ENCODE measurements around the gene ZNF124. TPM values are rescaled to one million over a fixed set of nuclear protein-coding genes. Genes with fewer than 3 reads are reported as not detected.

ZNF124 gene
- total and polyA plus RNA-seq, 2 experiments from 2014 or later: 7.0 to 74.2 TPM

DNA sequence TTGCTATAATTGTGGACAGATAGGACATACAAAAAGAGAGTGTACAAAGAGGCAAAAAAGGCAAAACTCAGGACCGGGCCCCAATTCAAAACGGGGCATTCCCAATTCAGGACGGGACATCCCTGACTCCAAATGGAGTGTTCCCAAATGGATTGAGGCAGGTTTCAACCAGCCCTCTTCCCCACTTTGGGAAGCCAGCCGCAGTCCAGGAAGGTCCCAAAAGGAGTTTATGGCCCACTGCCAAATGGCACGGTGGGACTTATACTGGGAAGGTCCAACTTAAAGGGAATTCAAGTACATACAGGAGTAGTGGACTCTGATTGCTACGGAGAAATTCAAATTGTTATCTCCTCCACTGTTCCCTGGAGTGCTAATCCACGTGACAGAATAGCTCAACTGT, 64.1 kb downstream of the ZNF124 start:
- Histone ChIP-seq H3K9me2 (replicated peaks; ENCODE audit: insufficient read depth) (no peaks in the 10 kb centered on the region), H3K79me2 (peaks cover 17% of the 10 kb centered on the region), H2AFZ (no peak overlapping the region), H3K4me3 (no peak overlapping the region), H3K4me2 (no peak overlapping the region), H3K27ac (no peak overlapping the region), H3K27me3 (no peaks in the 10 kb centered on the region), H3K4me1 (ENCODE audit: insufficient read depth) (peaks cover 5% of the 10 kb centered on the region), H4K20me1 (ENCODE audit: insufficient read depth, poor library complexity, severe bottlenecking) (no peaks in the 10 kb centered on the region), H3K36me3 (replicated peaks; ENCODE audit: insufficient read depth, low read depth) (no peaks in the 10 kb centered on the region), H3K9me3 (ENCODE audit: low read depth) (no peaks in the 10 kb centered on the region)
- DNase-seq (ENCODE audit: low spot score): no peak
- TF ChIP-seq EZH2phosphoT487 (IDR thresholded peaks at IDR 0.05; ENCODE audit: low read depth, severe bottlenecking, unreplicated experiment) (no peak), EZH2 (IDR thresholded peaks at IDR 0.05; ENCODE audit: borderline replicate concordance) (no peak)
- TF ChIP-seq, protein P1, sequence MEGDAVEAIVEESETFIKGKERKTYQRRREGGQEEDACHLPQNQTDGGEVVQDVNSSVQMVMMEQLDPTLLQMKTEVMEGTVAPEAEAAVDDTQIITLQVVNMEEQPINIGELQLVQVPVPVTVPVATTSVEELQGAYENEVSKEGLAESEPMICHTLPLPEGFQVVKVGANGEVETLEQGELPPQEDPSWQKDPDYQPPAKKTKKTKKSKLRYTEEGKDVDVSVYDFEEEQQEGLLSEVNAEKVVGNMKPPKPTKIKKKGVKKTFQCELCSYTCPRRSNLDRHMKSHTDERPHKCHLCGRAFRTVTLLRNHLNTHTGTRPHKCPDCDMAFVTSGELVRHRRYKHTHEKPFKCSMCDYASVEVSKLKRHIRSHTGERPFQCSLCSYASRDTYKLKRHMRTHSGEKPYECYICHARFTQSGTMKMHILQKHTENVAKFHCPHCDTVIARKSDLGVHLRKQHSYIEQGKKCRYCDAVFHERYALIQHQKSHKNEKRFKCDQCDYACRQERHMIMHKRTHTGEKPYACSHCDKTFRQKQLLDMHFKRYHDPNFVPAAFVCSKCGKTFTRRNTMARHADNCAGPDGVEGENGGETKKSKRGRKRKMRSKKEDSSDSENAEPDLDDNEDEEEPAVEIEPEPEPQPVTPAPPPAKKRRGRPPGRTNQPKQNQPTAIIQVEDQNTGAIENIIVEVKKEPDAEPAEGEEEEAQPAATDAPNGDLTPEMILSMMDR (IDR thresholded peaks at IDR 0.05; ENCODE audit: poor library complexity): no peak
- whole genome bisulfite sequencing (ENCODE audit: low lambda C conversion rate, missing lambda C conversion rate): 89% methylated on average over 7 of the region's 7 CpGs

DNA sequence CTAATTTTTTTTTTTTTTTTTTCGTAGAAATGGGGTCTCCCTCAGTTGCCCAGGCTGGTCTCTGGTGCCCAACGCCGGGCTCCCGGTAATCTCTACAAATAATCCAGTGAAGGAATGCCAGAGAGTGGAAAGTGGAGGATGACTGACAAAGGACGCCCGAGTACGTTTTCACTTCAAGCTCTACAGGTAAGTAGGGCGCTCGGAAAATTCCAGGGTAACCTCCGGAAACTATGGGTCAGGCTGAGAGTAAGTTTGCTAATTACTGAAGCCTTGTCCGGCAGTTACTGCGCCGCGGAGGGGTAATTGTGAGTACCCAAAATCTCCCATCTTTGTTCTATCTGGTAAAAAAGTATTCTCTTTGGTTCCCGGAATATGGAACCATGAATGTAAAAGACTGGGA, 65.9 kb downstream of the ZNF124 start:
- no peak for DNase-seq (ENCODE audit: low spot score)
- H3K4me3 ChIP-seq: no peak overlapping the region
- H3K27me3 ChIP-seq: no peaks in the 10 kb centered on the region
- no peaks in the 10 kb centered on the region for H4K20me1 ChIP-seq (ENCODE audit: insufficient read depth, poor library complexity, severe bottlenecking)
- H3K9me2 ChIP-seq (replicated peaks; ENCODE audit: insufficient read depth): no peaks in the 10 kb centered on the region
- peaks cover 34% of the 10 kb centered on the region for H3K79me2 ChIP-seq
- 91% methylated on average over 15 of the region's 15 CpGs for WGBS (ENCODE audit: low lambda C conversion rate, missing lambda C conversion rate)
- peaks cover 16% of the 10 kb centered on the region for H3K9me3 ChIP-seq (ENCODE audit: low read depth)
- H3K27ac ChIP-seq: no peak overlapping the region
- no peaks in the 10 kb centered on the region for H3K4me1 ChIP-seq (ENCODE audit: insufficient read depth)
- TF ChIP-seq, protein P1 (IDR thresholded peaks at IDR 0.05; ENCODE audit: poor library complexity): no peak
- no peak for TF ChIP-seq EZH2phosphoT487 (IDR thresholded peaks at IDR 0.05; ENCODE audit: low read depth, severe bottlenecking, unreplicated experiment)
- TF ChIP-seq EZH2 (IDR thresholded peaks at IDR 0.05; ENCODE audit: borderline replicate concordance): no peak
- H3K36me3 ChIP-seq (replicated peaks; ENCODE audit: insufficient read depth, low read depth): peaks cover 5% of the 10 kb centered on the region
- H2AFZ ChIP-seq: no peak overlapping the region
- H3K4me2 ChIP-seq: no peak overlapping the region

Small RNA genes within 50 kb of the gene (microRNA-seq; reads per million reads assigned to microRNA genes)
- gene MIR3916: not detected

Small RNA genes within 50 kb of the gene (small RNA-seq; reads per million reads assigned to genes)
- gene AL390728.3 (not detected), gene RNA5SP82 (not detected)

Other genes with a start within 250 kb of the ZNF124 start
- gene AHCTF1, start 240.1 kb downstream of the ZNF124 start, total RNA-seq: 36.3 and 36.4 TPM in 2 replicates
- gene AHCTF1, start 240.1 kb downstream of the ZNF124 start, polyA plus RNA-seq: 9.7 and 10.8 TPM in 2 replicates
- 1.5 TPM in 2 replicates for gene ZNF695, start 164.0 kb downstream of the ZNF124 start, total RNA-seq
- gene ZNF695, start 164.0 kb downstream of the ZNF124 start, polyA plus RNA-seq: 1.7 and 2.0 TPM in 2 replicates
- 5.3 and 5.5 TPM in 2 replicates for gene ZNF670, start 93.2 kb downstream of the ZNF124 start, total RNA-seq
- 5.8 and 7.5 TPM in 2 replicates for gene ZNF670, start 93.2 kb downstream of the ZNF124 start, polyA plus RNA-seq
- gene ZNF669, start 67.7 kb downstream of the ZNF124 start, total RNA-seq: 10.6 and 11.9 TPM in 2 replicates
- 6.0 and 6.9 TPM in 2 replicates for gene ZNF669, start 67.7 kb downstream of the ZNF124 start, polyA plus RNA-seq
- gene VN1R5, start 84.1 kb upstream of the ZNF124 start, total RNA-seq: not detected in 2 replicates
- gene VN1R5, start 84.1 kb upstream of the ZNF124 start, polyA plus RNA-seq: not detected in 2 replicates
- 16.5 and 19.4 TPM in 2 replicates for gene ZNF496, start 159.8 kb upstream of the ZNF124 start, total RNA-seq
- gene ZNF496, start 159.8 kb upstream of the ZNF124 start, polyA plus RNA-seq: 10.5 and 13.2 TPM in 2 replicates
- gene NLRP3, start 244.2 kb upstream of the ZNF124 start, total RNA-seq: 0.13 and 0.20 TPM in 2 replicates
- not detected in 2 replicates for gene NLRP3, start 244.2 kb upstream of the ZNF124 start, polyA plus RNA-seq

Measured in hepatocyte (in vitro differentiated cells).